ENCODE data around the gene TGFBR1. TPM values are rescaled to one million over a fixed set of nuclear protein-coding genes. Genes with fewer than 3 reads are reported as not detected.

Gene TGFBR1
- total RNA-seq, 4 donors from 2014 or later, result 20.2 to 34.3 (median 25.6) TPM

DNA sequence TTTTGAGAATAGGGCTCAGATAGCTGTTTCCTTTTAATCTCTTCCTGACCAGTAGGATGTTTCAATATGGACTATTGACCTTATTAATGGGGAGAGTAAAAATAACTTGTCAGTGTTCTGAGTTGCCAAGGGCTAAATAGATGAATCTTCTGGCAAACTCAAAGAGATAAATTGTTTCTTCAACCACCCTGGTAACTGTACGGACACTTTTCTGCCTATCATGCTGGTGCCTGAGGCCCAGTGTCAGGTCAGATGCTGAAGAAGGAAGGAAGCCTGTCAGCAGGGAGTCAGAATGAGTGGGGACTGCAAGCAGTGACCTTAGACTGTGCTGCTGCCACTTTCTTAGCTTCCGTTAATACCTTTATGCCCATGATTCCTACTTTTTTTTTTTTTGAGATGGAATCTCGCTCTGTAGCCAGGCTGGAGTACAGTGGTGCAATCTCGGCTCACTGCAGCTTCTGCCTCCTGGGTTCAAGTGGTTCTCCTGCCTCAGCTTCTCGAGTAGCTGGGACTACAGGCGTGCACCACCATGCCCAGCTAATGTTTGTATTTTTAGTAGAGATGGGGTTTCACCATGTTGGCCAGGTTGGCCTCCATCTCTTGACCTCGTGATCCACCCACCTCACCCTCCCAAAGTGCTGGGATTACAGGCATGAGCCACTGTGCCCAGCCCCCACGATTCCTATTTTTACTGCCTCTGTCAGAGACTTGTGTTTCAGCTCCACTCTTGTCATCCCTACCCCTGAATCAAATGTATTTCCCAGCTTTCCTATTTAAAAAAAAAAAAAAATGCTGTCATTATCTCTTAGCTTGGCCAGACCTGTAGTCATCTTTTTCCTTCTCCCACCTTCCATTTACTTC is 33.7 kb downstream of the TGFBR1 start:
- no peaks in the 10 kb centered on the region for H3K9me3 ChIP-seq
- H3K4me1 ChIP-seq, result peaks cover 4 to 27% (median 13%) of the 10 kb centered on the region in 3 donors
- H3K27ac ChIP-seq, result no peak overlapping the region
- no peak for DNase-seq
- intact Hi-C loops (cut with DNase I), result no loop called here
- peaks cover 0 to 47% (median 10%) of the 10 kb centered on the region in 3 donors for H3K36me3 ChIP-seq
- TF ChIP-seq, protein P1, sequence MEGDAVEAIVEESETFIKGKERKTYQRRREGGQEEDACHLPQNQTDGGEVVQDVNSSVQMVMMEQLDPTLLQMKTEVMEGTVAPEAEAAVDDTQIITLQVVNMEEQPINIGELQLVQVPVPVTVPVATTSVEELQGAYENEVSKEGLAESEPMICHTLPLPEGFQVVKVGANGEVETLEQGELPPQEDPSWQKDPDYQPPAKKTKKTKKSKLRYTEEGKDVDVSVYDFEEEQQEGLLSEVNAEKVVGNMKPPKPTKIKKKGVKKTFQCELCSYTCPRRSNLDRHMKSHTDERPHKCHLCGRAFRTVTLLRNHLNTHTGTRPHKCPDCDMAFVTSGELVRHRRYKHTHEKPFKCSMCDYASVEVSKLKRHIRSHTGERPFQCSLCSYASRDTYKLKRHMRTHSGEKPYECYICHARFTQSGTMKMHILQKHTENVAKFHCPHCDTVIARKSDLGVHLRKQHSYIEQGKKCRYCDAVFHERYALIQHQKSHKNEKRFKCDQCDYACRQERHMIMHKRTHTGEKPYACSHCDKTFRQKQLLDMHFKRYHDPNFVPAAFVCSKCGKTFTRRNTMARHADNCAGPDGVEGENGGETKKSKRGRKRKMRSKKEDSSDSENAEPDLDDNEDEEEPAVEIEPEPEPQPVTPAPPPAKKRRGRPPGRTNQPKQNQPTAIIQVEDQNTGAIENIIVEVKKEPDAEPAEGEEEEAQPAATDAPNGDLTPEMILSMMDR (IDR thresholded peaks at IDR 0.05), result no peak
- no peak for TF ChIP-seq POLR2A (IDR thresholded peaks at IDR 0.05)
- no peak overlapping the region for H3K4me3 ChIP-seq
- H3K27me3 ChIP-seq, result no peaks in the 10 kb centered on the region
- 87 to 91% methylated on average over 8 of the region's 8 CpGs for WGBS, 2 donors

DNA sequence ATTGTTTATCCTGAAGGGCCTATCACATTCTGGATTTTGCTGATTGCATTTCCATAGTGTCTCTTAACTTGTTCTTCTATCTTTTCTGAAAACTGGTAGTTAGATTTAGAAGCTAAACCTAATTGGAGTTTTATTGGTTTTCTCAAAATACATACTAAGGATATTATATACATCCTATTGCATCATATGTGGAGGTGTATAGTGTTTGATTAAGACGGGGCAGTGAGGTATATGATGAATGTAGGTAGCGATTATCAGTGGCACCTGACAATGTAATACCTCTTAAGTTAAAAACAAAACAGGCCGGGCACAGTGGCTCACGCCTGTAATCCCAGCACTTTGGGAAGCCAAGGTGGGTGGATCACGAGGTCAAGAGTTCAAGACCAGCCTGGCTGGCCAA is 35.0 kb downstream of the TGFBR1 start:
- H3K36me3 ChIP-seq, result peaks cover 0 to 60% (median 10%) of the 10 kb centered on the region in 3 donors
- intact Hi-C loops (cut with DNase I), result loop anchor here (5.0 kb wide), 1 partner anchor 143 kb away; no protein-coding TSS in a partner anchor
- no peak for TF ChIP-seq POLR2A (IDR thresholded peaks at IDR 0.05)
- TF ChIP-seq, protein P1 (IDR thresholded peaks at IDR 0.05), result no peak
- no peak overlapping the region for H3K4me3 ChIP-seq
- no peaks in the 10 kb centered on the region for H3K9me3 ChIP-seq
- no peak overlapping the region for H3K27ac ChIP-seq
- no peaks in the 10 kb centered on the region for H3K27me3 ChIP-seq
- 74 to 78% methylated on average over 5 of the region's 5 CpGs for WGBS, 2 donors
- H3K4me1 ChIP-seq, result peaks cover 4 to 20% (median 7%) of the 10 kb centered on the region in 3 donors
- no peak for DNase-seq

DNA sequence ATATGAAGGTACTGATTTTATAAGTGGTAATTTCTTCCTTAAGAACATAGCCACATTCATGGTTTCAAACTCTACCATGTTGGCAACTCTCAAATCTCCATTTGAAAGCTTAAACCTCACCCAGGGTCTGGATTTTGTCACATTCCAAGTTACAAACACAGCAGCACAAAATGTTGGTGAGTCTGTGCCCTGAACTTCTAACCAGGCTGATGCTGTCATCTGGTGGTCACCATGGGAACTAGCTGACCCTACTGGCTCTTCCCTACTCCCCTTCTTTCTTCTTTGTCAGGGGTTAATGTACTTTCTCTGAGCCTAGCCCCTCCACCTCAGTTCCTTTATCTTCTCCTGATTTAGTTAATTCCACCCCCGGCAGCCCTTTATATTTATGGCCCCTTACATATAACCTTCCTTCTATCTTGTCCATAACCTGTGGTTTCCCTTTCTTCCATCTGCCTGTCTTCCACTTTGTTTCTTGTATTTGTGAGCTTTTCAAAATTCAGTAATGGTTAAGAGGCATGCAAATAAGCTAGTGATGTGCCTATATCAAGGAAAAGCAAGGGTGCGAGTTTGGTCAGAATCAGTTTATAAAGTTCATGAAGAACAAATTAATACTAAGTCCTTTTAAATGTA is 35.9 kb downstream of the TGFBR1 start:
- Histone ChIP-seq H3K36me3 (peaks cover 0 to 69% (median 10%) of the 10 kb centered on the region in 3 donors), H3K4me3 (no peak overlapping the region), H3K27me3 (no peaks in the 10 kb centered on the region), H3K4me1 (peaks cover 0 to 11% (median 0%) of the 10 kb centered on the region in 3 donors), H3K27ac (no peak overlapping the region), H3K9me3 (no peaks in the 10 kb centered on the region)
- TF ChIP-seq, protein P1 (IDR thresholded peaks at IDR 0.05), result peak; percentile 69 to 89 (median 75)
- no peak for TF ChIP-seq POLR2A (IDR thresholded peaks at IDR 0.05)
- intact Hi-C loops (cut with DNase I), result loop anchor here (5.0 kb wide), 1 partner anchor 143 kb away; no protein-coding TSS in a partner anchor
- WGBS, 2 donors, result 80 to 83% methylated on average over 2 of the region's 2 CpGs
- DNase-seq, result no peak

DNA sequence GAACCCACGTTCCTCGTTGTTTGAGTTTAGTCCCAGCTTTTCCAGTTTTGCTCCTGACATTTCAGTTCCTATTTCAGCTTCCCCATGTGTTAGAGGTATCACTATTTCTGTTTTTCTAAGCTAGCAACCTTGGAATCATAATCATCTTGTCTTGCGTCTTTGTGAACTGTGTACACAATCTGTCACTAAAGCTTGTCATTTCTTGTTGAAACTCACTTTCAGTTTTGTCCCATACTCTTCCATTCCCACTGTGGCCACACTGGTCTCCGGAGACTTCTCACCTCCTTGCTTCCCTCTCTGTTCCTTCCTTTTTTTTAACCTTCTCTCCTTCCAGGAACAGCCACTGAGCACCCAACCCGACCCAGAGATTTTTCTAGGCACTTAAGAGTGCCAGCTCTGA is 36.9 kb downstream of the TGFBR1 start:
- intact Hi-C loops (cut with DNase I), result loop anchor here (5.0 kb wide), 1 partner anchor 145 kb away; no protein-coding TSS in a partner anchor
- Histone ChIP-seq H3K27ac (no peak overlapping the region), H3K9me3 (no peaks in the 10 kb centered on the region), H3K27me3 (no peaks in the 10 kb centered on the region), H3K4me3 (no peak overlapping the region), H3K36me3 (peaks cover 0 to 79% (median 10%) of the 10 kb centered on the region in 3 donors), H3K4me1 (peaks cover 0 to 6% (median 0%) of the 10 kb centered on the region in 3 donors)
- TF ChIP-seq, protein P1 (IDR thresholded peaks at IDR 0.05), result no peak
- TF ChIP-seq POLR2A (IDR thresholded peaks at IDR 0.05), result no peak
- no peak for DNase-seq
- WGBS, 2 donors, result 69 to 80% methylated on average over 5 of the region's 5 CpGs

DNA sequence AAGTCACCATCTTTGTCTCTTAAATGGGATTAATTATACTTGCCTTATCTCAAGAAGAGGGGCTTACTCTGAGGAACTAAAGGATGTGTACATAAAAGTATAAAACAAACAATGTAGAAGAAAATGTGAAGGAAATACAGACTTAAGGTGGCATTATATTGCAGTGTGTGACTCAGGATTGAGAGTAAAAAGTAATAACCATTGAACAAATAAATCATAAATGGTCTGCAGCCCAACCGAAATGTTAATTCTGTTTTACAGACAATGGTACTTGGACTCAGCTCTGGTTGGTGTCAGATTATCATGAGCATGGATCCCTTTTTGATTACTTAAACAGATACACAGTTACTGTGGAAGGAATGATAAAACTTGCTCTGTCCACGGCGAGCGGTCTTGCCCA is 37.4 kb downstream of the TGFBR1 start:
- no peaks in the 10 kb centered on the region for H3K9me3 ChIP-seq
- intact Hi-C loops (cut with DNase I), result loop anchor here (5.0 kb wide), 1 partner anchor 145 kb away; no protein-coding TSS in a partner anchor
- WGBS, 2 donors, result 80 to 91% methylated on average over 4 of the region's 4 CpGs
- peaks cover 0 to 6% (median 0%) of the 10 kb centered on the region in 3 donors for H3K4me1 ChIP-seq
- no peak overlapping the region for H3K4me3 ChIP-seq
- no peaks in the 10 kb centered on the region for H3K27me3 ChIP-seq
- H3K27ac ChIP-seq, result no peak overlapping the region
- peaks cover 0 to 84% (median 10%) of the 10 kb centered on the region in 3 donors for H3K36me3 ChIP-seq
- TF ChIP-seq, protein P1 (IDR thresholded peaks at IDR 0.05), result no peak
- TF ChIP-seq POLR2A (IDR thresholded peaks at IDR 0.05), result no peak
- no peak for DNase-seq
